GM18868 (cell line): ENCODE data around the gene VPS72.

ENCODE experiments used
- ATAC-seq: cut with Tn5 transposase; IDR thresholded peaks from one replicate; pipeline ENCODE4 v1.9.1; 2021; ENCODE audit warnings: mild to moderate bottlenecking, moderate library complexity; ENCODE audit not compliant: unreplicated experiment

VPS72 gene

DNA sequence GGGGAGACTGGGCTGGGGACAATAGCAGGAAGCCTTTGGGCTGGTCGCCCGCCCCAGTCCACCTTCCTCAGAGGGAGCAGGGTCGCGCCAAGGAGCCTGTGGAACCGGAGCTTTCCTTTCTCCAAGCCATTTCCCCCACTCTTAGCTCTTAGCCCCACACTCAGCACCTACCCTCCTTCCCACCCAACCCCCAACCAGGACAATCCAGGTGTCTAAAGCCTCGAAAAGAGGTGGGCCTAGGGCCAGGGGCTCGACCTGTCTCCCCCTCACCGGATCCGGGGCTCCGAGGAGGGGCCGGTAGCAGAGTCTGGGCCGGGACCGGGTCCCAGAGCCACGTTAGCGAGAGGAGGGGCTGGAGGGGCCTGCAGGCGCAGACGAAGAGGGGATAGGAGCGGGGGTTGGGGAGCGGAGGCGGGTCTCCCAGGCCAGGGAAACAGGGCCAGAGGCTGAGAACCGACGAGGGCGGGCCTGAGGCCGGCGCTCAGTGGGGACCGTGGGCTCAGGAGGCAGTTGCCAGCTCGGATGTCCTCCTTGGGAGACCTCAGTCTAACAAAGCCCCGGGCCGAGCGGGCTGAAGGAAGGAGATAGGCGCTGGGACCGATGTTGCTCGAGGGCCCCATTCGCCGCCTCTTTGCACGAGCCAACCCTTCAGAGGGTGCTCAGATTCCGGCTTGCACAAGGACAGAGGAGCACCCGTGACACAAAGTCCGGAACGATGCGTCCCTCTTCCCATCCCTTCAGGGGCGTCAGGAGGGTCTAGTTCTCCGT lies 44.5 kb downstream of the VPS72 start:
- no peak for ATAC-seq

GRCh38 chr1:151144474-151145303 lies 45.3 kb downstream of the VPS72 start:
- ATAC-seq, result no peak

DNA sequence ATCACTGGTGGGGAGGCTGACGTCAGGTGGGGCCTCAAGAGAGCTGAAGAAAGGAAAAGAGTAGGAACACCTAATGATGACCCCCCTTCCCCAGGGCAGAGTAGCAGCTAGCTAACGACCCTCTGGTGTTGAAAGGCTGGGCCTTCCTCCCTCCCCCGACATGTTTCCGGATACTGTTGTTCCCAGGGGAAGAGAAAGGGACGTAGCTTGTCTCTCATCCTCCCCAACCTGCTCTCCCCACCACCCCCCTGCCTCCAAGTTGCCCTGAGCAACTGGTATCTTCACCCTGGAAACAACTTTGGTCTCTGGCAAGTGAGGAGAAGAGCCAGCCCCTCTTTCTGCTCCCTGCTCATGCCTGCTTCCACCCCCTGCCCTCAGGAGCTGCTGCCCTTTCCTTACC lies 46.0 kb downstream of the VPS72 start:
- ATAC-seq, result no peak

- ATAC-seq, result no peak
Observed at GRCh38 chr1:151143057-151143435, 47.0 kb downstream of the VPS72 start.

DNA sequence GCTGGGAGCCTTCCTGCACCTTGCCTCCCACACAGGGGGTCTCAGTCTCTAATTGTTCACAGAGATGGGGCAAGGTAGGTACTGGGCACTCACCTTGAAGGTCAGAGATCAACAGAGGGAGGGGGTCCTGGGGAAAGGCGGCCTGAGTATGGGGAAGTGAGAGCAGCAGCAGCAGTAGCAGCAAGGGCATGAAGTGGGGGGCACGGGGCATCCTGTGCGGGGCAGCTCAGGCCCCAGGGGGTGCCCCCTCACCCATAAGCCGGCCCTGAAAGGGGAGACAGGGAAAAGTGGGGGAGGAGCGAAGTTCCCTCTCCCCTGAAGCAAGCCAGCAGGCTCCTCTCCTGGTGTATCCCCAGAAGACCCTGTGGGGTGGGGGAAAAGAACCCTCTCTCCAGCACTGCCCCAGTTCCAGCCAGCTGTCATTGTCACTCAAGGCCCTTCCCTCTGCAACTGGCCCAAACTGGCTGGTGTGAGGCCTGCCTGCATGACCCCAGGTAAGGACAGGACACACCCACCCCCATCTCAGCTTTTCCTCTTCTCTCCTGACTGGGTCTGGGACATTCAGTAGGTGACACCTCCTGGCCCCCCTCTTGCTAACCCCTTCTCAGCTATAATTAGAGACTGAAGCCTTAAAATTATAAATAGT lies 47.5 kb downstream of the VPS72 start:
- ATAC-seq, result no peak

DNA sequence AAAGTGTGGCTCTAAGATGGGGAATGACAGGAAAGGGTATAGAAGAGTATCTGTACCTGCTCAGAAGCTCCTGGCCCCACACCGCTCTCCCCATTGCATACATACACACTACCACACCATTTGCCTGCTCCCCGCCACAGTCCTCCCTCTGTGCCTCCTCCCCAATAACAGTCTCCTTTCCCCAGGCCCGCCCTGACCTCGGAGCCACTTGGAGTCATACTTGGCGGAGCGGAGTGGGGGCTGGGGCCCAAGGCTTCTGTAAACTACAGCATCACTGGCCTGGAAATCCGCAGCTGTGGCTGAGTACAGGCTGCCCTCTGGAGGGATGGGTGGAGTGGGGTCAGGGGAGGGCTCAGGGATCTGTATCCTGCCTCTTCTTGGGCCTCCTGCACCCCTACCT lies 52.2 kb downstream of the VPS72 start:
- ATAC-seq, result no peak

DNA sequence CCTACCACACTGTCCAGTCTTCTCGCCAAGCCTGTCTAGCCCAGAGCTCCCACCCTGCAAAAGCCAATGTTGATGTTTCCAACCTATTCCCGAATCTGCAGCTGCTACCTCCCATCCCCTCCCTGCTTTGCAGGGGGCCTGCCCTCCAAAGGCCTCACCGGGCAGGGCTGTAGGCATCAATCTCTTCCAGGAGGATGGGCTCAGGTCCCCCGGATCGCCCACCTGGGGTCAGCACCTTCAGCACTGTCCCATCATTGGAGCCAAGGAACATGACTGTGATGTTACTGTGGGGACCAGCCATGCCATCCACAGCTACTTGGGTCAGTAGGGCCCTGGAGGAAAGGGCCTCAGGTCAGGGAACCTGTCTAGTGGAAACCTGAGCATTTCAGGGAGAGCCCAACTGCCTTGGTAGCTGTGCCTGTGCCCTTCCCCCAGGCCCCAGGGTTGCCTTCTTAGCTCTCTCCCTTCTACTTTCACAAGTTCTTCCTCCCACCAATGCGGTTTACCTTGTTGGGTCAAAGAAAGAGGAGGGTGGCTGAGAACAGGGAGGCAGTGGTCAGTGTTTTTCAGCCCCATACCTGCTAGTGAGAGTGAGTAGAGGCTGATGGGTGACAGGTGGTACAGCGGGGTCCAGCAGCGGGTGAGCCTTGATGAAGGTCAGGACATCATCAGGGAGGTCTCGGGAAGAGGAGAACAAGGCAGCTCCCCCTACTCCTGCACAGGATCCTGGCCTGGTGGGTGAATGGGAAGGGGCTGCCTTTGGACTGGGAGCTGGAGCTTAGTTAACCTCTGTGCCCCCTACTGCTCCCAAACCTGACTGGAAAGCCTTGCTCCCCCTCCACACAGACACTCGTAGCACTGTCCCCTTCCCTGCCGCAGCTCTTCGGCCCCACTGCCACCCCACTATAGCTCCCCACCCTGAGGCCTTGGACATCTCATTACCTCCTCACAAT lies 54.3 kb downstream of the VPS72 start:
- no peak for ATAC-seq

- ATAC-seq, result no peak
Observed at GRCh38 chr1:151134991-151135390, 55.0 kb downstream of the VPS72 start.

- ATAC-seq, result no peak
Observed at GRCh38 chr1:151134396-151134795, 55.6 kb downstream of the VPS72 start.

DNA sequence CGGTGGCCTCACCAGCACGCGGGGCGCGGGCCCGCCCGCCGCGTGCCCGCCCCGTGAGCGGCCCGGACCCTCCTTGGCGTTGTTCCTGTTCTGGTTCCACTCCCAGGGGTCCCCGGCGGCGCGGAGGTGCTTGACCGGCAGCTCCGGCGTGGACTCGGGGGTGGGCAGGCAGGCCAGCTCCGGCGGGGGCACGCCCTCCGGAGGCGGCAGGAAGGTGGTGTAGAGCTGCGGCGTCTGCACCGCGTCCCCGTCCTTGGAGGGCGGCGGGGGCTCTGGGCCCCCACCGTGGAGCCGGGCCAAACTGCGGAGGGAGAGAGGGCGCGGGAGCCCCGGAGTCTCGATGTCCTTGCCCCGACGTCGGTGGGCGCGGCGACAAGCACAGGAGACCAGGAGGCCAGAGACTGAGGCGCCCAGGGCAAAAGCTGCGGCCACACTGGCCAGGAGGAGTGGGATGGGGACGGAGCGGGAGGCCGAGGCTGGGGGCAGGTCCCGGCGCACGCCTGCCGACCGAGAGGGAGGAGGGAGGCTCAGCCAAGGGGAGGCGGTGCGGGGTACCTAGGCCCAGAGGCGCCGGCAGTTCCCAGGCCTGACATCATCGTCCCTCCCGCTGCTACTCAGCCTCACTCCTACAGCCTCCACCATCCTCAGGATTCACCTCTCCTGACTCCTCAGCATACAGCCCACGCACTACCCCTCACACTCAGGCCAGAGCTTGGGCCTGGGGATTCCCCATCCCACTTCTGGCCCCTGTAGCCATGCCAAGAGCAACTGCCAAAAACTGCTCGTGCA lies 56.8 kb downstream of the VPS72 start:
- no peak for ATAC-seq

DNA sequence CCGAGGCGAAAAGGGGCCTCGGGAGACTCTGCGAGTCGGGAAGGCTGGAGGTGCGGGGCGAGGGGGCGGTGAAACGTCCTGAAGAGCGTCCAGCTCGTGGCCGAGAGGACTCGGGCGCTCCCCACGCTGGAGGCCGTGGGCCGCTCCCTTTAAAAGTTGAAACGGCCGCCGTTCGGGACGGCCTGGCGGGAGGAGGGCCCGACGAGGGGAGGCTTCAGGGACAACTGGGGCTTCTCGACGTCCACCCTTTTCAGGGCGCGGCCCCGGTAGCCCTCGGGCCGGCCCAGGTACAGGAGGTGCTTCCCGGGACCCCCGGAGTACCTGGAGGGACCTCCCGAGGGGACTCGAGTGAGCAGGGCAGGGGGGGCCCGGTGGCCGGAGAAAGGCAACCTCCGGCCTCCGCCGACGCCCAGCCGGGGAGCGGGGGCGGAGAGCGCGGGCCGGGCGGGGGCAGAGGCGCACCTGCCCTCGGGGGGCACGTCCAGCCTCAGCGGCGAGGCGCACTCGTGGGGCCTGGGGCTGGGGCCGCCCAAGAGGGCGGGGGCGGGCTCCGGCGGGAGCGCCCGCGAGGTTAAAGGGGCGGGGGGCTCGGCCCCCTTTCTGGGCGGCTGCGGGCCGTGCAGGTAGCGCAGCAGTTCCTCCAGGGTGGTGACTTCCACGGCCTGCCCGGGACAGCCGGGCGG lies 57.5 kb downstream of the VPS72 start:
- ATAC-seq, result no peak

DNA sequence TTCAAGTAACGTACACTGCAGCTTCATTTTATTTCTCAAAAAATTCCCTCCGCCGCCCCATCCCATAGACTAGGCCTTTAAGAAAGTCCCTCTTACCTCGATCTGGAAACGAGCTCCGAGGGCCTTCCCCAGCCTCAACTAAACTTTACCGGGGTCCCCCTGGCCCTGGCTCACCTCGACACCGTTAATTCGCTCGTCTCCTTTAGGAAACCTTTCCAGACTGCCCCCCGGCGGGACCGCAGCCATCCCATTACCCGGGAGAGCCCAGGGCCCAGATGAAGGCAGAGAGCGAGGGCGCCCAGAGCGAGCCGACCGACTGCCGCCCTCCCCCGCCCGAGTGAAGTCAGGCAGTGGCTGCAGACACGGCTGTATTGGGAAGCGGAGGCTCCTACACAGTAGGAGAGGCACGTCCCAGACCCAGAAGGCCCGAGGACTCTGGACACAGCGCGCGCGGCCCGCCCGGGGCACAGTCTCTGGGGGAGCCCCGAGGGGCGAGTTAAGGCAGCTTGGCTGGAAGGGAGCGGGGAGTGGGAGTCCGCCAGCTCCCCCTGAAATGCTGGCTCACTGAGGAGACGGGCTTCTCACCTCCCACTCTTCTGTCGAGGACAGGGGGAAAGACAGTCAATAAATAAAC lies 58.2 kb downstream of the VPS72 start:
- ATAC-seq, result no peak

- ATAC-seq, result peak; percentile 93
Observed at GRCh38 chr1:151130987-151131586, 58.9 kb downstream of the VPS72 start.

DNA sequence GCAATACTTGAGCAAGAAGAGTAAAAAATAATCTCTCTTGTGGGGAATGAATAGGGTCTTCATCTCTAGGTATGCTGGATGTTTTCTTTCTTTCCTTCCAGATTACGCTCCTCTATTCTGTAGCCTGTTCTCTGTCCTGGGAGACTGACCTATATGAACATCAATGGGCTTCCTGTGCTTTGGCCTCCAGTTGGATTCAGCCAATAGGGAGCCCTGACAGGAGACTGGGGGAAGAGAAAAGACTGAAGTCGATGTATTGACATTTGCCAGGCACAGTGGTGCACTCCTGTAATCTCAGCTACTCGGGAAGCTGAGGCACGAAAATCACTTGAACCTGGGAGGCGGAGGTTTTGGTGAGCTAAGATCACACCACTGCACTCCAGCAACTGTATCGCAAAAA lies 61.2 kb downstream of the VPS72 start:
- no peak for ATAC-seq
